Kasumi-1 (cell line): Measurements from ENCODE around the gene GALNT2.

Experiments used
- DNase-seq, 2 experiments: peaks; one replicate each; lab custom pipeline; 2025; lab: John Stamatoyannopoulos, UW

Gene GALNT2

GRCh38 chr1:230277201-230278025 lies 210.4 kb downstream of the GALNT2 start:
- DNase-seq: no peak

GRCh38 chr1:230278376-230278775 lies 211.3 kb downstream of the GALNT2 start:
- no peak for DNase-seq

- DNase-seq: peak; percentile 23 to 27
These were observed 212.0 kb downstream of the GALNT2 start for GRCh38 chr1:230278871-230279582.

GRCh38 chr1:230279583-230279945 lies 212.5 kb downstream of the GALNT2 start:
- DNase-seq: no peak

- no peak for DNase-seq
These were observed 213.2 kb downstream of the GALNT2 start for GRCh38 chr1:230280054-230280795.

- no peak for DNase-seq
These were observed 213.9 kb downstream of the GALNT2 start for GRCh38 chr1:230280906-230281413.

GRCh38 chr1:230281556-230281955 lies 214.5 kb downstream of the GALNT2 start:
- no peak for DNase-seq

GRCh38 chr1:230282157-230282556 lies 215.1 kb downstream of the GALNT2 start:
- DNase-seq: no peak

GRCh38 chr1:230283678-230284077 lies 216.6 kb downstream of the GALNT2 start:
- no peak for DNase-seq

- no peak for DNase-seq
These were observed 217.9 kb downstream of the GALNT2 start for GRCh38 chr1:230284891-230285290.

GRCh38 chr1:230285351-230285750 lies 218.3 kb downstream of the GALNT2 start:
- DNase-seq: no peak

GRCh38 chr1:230286166-230286889 lies 219.3 kb downstream of the GALNT2 start:
- no peak for DNase-seq

GRCh38 chr1:230286890-230287269 lies 219.8 kb downstream of the GALNT2 start:
- DNase-seq: no peak

- DNase-seq: no peak
These were observed 220.8 kb downstream of the GALNT2 start for GRCh38 chr1:230287674-230288315.

- DNase-seq: no peak
These were observed 221.8 kb downstream of the GALNT2 start for GRCh38 chr1:230288641-230289349.

GRCh38 chr1:230289350-230289644 lies 222.3 kb downstream of the GALNT2 start:
- DNase-seq: no peak

- no peak for DNase-seq
These were observed 224.9 kb downstream of the GALNT2 start for GRCh38 chr1:230291731-230292620.

GRCh38 chr1:230292689-230293389 lies 225.8 kb downstream of the GALNT2 start:
- DNase-seq: no peak

- DNase-seq: no peak
These were observed 226.3 kb downstream of the GALNT2 start for GRCh38 chr1:230293390-230293700.
